Measurements from ENCODE around the gene BLID. TPM values are rescaled to one million over a fixed set of nuclear protein-coding genes. Genes with fewer than 3 reads are reported as not detected.
A peak's percentile ranks its signal among the peaks of the same experiment; 100 is the strongest.

The BLID gene
- total RNA-seq, 3 donors from 2014 or later, result 2.0 to 2.8 (median 2.4) TPM

DNA sequence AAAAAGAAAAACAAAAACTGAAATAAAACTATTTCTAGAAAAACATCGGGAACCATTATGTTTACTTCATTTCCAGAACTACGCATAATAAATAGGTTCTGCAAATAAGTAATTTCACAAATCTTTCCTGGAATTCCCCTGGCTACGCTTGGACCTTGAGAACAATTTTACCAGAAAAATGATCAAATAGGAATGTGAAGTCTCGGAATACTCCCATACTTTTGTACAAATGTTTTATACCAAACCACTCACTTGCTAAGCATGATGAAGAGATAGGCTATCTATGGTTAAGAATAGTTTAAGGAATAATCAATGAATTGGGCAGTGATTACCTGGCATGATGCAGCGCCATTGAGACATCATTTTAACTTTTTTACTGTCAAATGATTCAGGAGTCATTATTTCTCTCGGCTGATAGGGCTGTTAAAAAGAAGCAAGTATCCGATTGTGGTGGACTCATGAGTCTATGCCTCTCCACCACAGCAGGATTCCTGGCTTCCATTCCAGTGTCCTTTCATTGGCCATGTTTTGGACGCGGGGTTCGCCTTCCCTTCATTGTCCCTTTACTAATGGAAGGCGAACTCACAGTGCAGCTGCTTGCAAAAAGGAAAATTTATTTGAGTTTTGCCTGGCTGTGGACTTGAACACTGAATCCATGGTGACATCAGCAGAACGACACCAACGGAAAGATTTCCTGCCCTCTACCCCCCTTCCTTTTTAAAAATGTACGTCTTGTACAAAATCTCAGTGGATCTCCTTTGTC, 39.9 kb upstream of the BLID start:
- Histone ChIP-seq H3K4me3 (peak overlapping the region in 2 of 3 donors; percentile 48 to 56), H3K27ac (peak overlapping the region; percentile 87 to 89), H3K27me3 (no peaks in the 10 kb centered on the region), H3K4me1 (peaks cover 0 to 5% of the 10 kb centered on the region in 2 donors), H3K36me3 (no peaks in the 10 kb centered on the region), H3K9me3 (no peaks in the 10 kb centered on the region)
- intact Hi-C loops (cut with DNase I; ENCODE audit: low total_unique reads), result no loop called here
- no peak for DNase-seq (ENCODE audit: low spot score in 2 of 2)
- TF ChIP-seq POLR2A (IDR thresholded peaks at IDR 0.05) (no peak), POLR2AphosphoS5 (IDR thresholded peaks at IDR 0.05) (no peak)
- TF ChIP-seq, protein P1, sequence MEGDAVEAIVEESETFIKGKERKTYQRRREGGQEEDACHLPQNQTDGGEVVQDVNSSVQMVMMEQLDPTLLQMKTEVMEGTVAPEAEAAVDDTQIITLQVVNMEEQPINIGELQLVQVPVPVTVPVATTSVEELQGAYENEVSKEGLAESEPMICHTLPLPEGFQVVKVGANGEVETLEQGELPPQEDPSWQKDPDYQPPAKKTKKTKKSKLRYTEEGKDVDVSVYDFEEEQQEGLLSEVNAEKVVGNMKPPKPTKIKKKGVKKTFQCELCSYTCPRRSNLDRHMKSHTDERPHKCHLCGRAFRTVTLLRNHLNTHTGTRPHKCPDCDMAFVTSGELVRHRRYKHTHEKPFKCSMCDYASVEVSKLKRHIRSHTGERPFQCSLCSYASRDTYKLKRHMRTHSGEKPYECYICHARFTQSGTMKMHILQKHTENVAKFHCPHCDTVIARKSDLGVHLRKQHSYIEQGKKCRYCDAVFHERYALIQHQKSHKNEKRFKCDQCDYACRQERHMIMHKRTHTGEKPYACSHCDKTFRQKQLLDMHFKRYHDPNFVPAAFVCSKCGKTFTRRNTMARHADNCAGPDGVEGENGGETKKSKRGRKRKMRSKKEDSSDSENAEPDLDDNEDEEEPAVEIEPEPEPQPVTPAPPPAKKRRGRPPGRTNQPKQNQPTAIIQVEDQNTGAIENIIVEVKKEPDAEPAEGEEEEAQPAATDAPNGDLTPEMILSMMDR (IDR thresholded peaks at IDR 0.05), result no peak

DNA sequence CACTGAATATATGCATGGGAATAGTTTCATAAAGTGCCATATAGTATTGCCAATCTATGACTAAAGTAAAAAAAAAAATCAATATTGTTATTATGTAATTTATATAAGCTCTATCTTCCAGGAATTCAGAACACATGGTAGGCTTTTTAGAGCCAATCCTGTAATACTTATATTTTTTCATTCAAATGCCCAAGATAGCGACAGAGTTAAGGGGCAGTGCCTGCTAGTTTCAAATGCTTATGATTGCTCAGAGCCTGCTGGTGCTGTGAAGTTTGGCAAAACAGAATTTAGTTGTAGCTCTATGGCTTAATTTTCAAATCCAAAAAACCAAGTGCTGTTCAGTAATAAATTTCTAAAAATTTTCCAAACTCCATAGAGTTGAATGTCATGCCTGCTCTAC, 39.0 kb upstream of the BLID start:
- TF ChIP-seq, protein P1 (IDR thresholded peaks at IDR 0.05), result no peak
- TF ChIP-seq POLR2AphosphoS5 (IDR thresholded peaks at IDR 0.05), result no peak
- TF ChIP-seq POLR2A (IDR thresholded peaks at IDR 0.05), result no peak
- no peaks in the 10 kb centered on the region for H3K9me3 ChIP-seq
- H3K4me3 ChIP-seq, result peak overlapping the region in 1 of 3 donors; percentile 25
- no peaks in the 10 kb centered on the region for H3K27me3 ChIP-seq
- intact Hi-C loops (cut with DNase I; ENCODE audit: low total_unique reads), result no loop called here
- DNase-seq (ENCODE audit: low spot score in 2 of 2), result no peak
- peaks cover 0 to 1% of the 10 kb centered on the region in 2 donors for H3K4me1 ChIP-seq
- no peaks in the 10 kb centered on the region for H3K36me3 ChIP-seq
- H3K27ac ChIP-seq, result peak overlapping the region; percentile 34 to 71

DNA sequence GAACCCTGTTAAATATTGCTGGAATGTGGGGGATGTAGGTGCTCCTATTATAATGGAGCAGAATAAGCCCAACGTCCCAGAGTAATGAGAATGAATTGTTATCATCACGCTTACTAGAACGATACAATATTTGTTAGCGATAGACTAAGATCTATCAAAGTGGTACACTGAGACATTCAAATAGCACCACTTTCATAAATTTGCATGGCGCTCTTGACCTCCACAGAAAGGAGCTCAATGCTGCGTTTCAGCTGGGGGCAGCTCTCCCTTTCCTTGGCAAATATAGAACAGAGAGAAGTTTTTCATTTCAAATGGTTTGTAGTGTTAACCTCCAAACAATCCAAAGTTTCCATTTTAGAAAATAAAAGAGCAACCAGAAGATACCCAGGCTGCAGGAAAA, 38.2 kb upstream of the BLID start:
- Histone ChIP-seq H3K4me1 (no peaks in the 10 kb centered on the region), H3K4me3 (peak overlapping the region in 2 of 3 donors; percentile 4 to 41), H3K36me3 (no peaks in the 10 kb centered on the region), H3K9me3 (no peaks in the 10 kb centered on the region), H3K27ac (peak overlapping the region; percentile 12 to 68), H3K27me3 (no peaks in the 10 kb centered on the region)
- TF ChIP-seq POLR2A (IDR thresholded peaks at IDR 0.05), result no peak
- TF ChIP-seq POLR2AphosphoS5 (IDR thresholded peaks at IDR 0.05), result no peak
- TF ChIP-seq, protein P1 (IDR thresholded peaks at IDR 0.05), result no peak
- intact Hi-C loops (cut with DNase I; ENCODE audit: low total_unique reads), result no loop called here
- DNase-seq (ENCODE audit: low spot score in 2 of 2), result no peak

DNA sequence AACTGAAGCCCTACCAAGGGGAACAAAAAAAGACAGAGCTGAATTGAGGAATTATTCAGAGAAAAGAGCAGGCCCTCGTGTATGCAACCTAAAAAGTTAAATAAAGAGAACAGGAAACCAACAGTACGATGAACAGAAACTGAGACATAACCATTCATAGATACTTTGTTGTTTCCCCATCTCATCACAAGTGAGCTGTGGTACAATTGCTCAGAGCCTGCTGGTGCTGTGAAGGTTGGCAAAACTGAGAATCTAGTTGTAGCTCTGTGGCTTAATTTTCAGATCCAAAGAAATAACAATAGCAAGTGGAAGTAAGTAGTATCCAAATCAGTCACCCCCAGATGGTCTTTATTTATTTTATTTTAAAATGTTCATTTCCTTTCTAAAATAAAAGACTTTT, 37.7 kb upstream of the BLID start:
- no peaks in the 10 kb centered on the region for H3K4me1 ChIP-seq
- H3K36me3 ChIP-seq, result no peaks in the 10 kb centered on the region
- peak overlapping the region; percentile 12 to 68 for H3K27ac ChIP-seq
- no peaks in the 10 kb centered on the region for H3K27me3 ChIP-seq
- H3K9me3 ChIP-seq, result no peaks in the 10 kb centered on the region
- no peak for TF ChIP-seq POLR2A (IDR thresholded peaks at IDR 0.05)
- TF ChIP-seq POLR2AphosphoS5 (IDR thresholded peaks at IDR 0.05), result no peak
- TF ChIP-seq, protein P1 (IDR thresholded peaks at IDR 0.05), result no peak
- no peak for DNase-seq (ENCODE audit: low spot score in 2 of 2)
- intact Hi-C loops (cut with DNase I; ENCODE audit: low total_unique reads), result no loop called here
- H3K4me3 ChIP-seq, result peak overlapping the region in 2 of 3 donors; percentile 4 to 41
